HFFc6 (cell line): ENCODE results near the gene LAMB4. TPM values are rescaled to one million over a fixed set of nuclear protein-coding genes. Genes with fewer than 3 reads are reported as not detected.

Experiments used
- DNase-seq: peaks from one replicate; pipeline ENCODE4 v3.0.0-alpha.2; 2018
- H3K27ac Mint-ChIP-seq: 2 replicates; pipeline ENCODE4 v1.8.0; 2020; ENCODE audit warnings: mild to moderate bottlenecking, mixed read lengths
- H3K27me3 Mint-ChIP-seq: 2 replicates; pipeline ENCODE4 v1.8.0; 2021; ENCODE audit warnings: mild to moderate bottlenecking, moderate library complexity, mixed read lengths; ENCODE audit not compliant: insufficient read depth
- H3K36me3 Mint-ChIP-seq: 2 replicates; pipeline ENCODE4 v1.8.0; 2021; ENCODE audit warnings: low read depth, mixed read lengths
- H3K4me1 Mint-ChIP-seq: 2 replicates; pipeline ENCODE4 v1.8.0; 2020; ENCODE audit warnings: low read depth, mixed read lengths
- H3K4me3 Mint-ChIP-seq: 2 replicates; pipeline ENCODE4 v1.8.0; 2020; ENCODE audit warnings: mild to moderate bottlenecking, moderate library complexity, mixed read lengths
- H3K9me3 Mint-ChIP-seq: 2 replicates; pipeline ENCODE4 v1.8.0; 2020; ENCODE audit warnings: mild to moderate bottlenecking, mixed read lengths
- CTCF ChIP-seq: fragments of 200-600 bp; sonication (generic); IDR thresholded peaks from 2 replicates; pipeline ENCODE4 v1.5.0; 2021; ENCODE audit warnings: antibody characterized with exemption, mild to moderate bottlenecking
- total RNA-seq, 6 experiments: library from RNA; stranded (reverse); fragmentation: NEBNext Ultra II Directional; extraction: Animal tissue kit (Norgen Biotek cat#: 25700); gene quantifications; 2 replicates in 1 of 6; 3 replicates in 5 of 6; pipeline ENCODE4 v1.2.3, GENCODE V29; 2021

The LAMB4 gene
- total RNA-seq, 6 experiments from 2014 or later = 0.16 to 0.24 TPM; not detected in 4

GRCh38 chr7:108053250-108053649 is 76.9 kb downstream of the LAMB4 start:
- H3K9me3 Mint-ChIP-seq = no peaks in the 10 kb centered on the region
- TF ChIP-seq CTCF = no peak
- H3K4me3 Mint-ChIP-seq = no peak overlapping the region
- H3K27ac Mint-ChIP-seq = no peak overlapping the region
- H3K36me3 Mint-ChIP-seq = no peaks in the 10 kb centered on the region
- no peaks in the 10 kb centered on the region; the same call in 1 of the 2 replicates for H3K27me3 Mint-ChIP-seq
- peaks cover 15% of the 10 kb centered on the region for H3K4me1 Mint-ChIP-seq
- no peak for DNase-seq

GRCh38 chr7:108051454-108051853 is 78.7 kb downstream of the LAMB4 start:
- H3K27ac Mint-ChIP-seq = no peak overlapping the region
- no peak overlapping the region for H3K4me3 Mint-ChIP-seq
- no peak for DNase-seq

DNA sequence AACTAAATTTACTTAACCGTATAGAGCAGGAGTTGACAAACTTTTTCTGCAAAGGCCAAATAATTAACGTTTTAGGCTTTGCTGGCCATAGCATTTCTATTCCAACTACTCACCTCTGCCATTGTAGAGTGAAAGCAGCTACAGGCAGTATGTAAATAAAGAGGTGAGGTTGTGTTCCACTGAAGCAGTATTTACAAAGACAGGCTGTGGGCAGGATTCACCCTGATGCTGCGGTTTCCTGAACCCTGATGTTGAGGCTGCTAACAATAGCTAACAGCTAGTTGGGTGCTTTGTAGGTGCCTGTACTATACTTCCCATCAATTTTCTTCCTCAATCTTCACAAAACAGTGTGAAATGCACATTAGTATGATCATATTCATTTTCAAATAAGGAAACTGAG is 80.2 kb downstream of the LAMB4 start:
- no peak overlapping the region for H3K4me3 Mint-ChIP-seq
- peaks cover 1% of the 10 kb centered on the region for H3K27me3 Mint-ChIP-seq
- no peak for TF ChIP-seq CTCF
- no peak for DNase-seq
- H3K9me3 Mint-ChIP-seq = no peaks in the 10 kb centered on the region
- H3K27ac Mint-ChIP-seq = no peak overlapping the region
- no peaks in the 10 kb centered on the region for H3K36me3 Mint-ChIP-seq
- H3K4me1 Mint-ChIP-seq = peaks cover 15% of the 10 kb centered on the region

More at GRCh38 chr7:108051454-108051853, 78.7 kb downstream of the LAMB4 start:
- H3K9me3 Mint-ChIP-seq = no peaks in the 10 kb centered on the region
- H3K27me3 Mint-ChIP-seq = no peaks in the 10 kb centered on the region; the same call in 1 of the 2 replicates
- peaks cover 15% of the 10 kb centered on the region for H3K4me1 Mint-ChIP-seq
- no peaks in the 10 kb centered on the region for H3K36me3 Mint-ChIP-seq
- no peak for TF ChIP-seq CTCF

DNA sequence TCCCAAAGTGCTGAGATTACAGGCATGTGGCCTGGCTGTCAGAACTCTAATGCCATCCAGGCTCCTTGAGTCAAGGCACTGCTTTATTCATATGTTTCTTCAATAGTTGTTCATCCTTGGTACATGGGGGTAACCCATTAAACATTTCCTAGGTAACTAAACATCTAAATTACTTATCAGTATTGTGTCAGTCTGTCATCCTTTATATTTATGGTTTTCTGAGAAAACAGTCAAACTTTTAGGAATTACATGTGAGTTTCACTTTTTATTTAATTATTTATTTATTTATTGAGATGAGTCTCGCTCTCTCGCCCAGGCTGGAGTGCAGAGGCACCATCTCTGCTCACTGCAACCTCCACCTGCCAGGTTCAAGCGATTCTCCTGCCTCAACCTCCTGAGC is 81.7 kb downstream of the LAMB4 start:
- Mint-ChIP-seq H3K27ac (no peak overlapping the region), H3K27me3 (peaks cover 2% of the 10 kb centered on the region), H3K9me3 (no peaks in the 10 kb centered on the region), H3K4me1 (peaks cover 15% of the 10 kb centered on the region), H3K36me3 (no peaks in the 10 kb centered on the region), H3K4me3 (no peak overlapping the region)
- DNase-seq = no peak
- TF ChIP-seq CTCF = no peak

GRCh38 chr7:108046952-108047506 is 83.1 kb downstream of the LAMB4 start:
- Mint-ChIP-seq H3K4me3 (no peak overlapping the region), H3K9me3 (no peaks in the 10 kb centered on the region), H3K27ac (no peak overlapping the region), H3K4me1 (peaks cover 15% of the 10 kb centered on the region), H3K27me3 (peaks cover 2% of the 10 kb centered on the region; the same call in 1 of the 2 replicates), H3K36me3 (no peaks in the 10 kb centered on the region)
- no peak for TF ChIP-seq CTCF
- DNase-seq = no peak

GRCh38 chr7:108045669-108046068 is 84.5 kb downstream of the LAMB4 start:
- H3K4me1 Mint-ChIP-seq = peaks cover 1% of the 10 kb centered on the region
- H3K27ac Mint-ChIP-seq = no peak overlapping the region
- no peaks in the 10 kb centered on the region for H3K36me3 Mint-ChIP-seq
- no peak for DNase-seq
- peaks cover 2% of the 10 kb centered on the region for H3K27me3 Mint-ChIP-seq
- no peaks in the 10 kb centered on the region for H3K9me3 Mint-ChIP-seq
- TF ChIP-seq CTCF = no peak
- H3K4me3 Mint-ChIP-seq = no peak overlapping the region
